SH-SY5Y (cell line): ENCODE results near the gene RPS29.

Source experiments
- GATA2 ChIP-seq: IDR thresholded peaks from 2 replicates; pipeline ENCODE4 v1.6.1; 2011; ENCODE audit warnings: mild to moderate bottlenecking, low read depth, low read length
- GATA3 ChIP-seq: IDR thresholded peaks from 2 replicates; pipeline ENCODE4 v1.6.1; 2011; ENCODE audit warnings: low read depth, mild to moderate bottlenecking, low read length, moderate library complexity

- TF ChIP-seq GATA2: no peak
- no peak for TF ChIP-seq GATA3
Measured at GRCh38 chr14:49546766-49547165, 39.4 kb downstream of the RPS29 start.
